NCI-H2029 treated with DMSO at 0.1 percent for 48 hours (cell line): Measurements from ENCODE around the gene CCDC91.

Experiments used
- DNase-seq: peaks from one replicate; lab custom pipeline; 2025; lab: John Stamatoyannopoulos, UW

Gene CCDC91

DNA sequence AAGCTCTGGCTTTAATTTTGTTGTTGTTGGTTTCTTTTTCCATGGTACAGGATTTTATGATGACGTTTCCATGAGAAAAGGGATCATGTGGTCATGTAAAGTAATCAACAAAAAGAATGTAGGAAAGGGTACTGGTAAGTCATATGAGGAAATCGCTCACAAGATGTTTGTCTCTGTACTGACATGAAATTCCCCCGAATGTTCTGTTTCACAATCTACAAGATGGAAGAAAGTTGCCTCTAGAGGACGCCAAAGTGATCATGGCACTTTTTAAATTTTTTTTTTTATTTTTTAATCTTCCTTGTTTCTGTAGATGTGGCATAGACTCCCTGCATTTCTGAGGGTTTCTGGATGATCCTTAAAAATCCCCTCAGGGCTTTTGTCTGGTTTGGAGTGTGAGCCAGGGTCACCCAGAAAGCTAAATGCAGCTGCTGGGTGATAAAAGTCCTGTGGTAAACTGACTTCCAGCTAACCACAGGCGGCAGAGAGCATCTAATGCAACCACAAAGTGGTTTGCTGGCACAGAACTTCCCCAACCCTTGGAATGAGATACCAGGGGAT, 393.5 kb downstream of the CCDC91 start:
- no peak for DNase-seq

- DNase-seq, result no peak
Observed at GRCh38 chr12:28585146-28585545, 394.9 kb downstream of the CCDC91 start.

DNA sequence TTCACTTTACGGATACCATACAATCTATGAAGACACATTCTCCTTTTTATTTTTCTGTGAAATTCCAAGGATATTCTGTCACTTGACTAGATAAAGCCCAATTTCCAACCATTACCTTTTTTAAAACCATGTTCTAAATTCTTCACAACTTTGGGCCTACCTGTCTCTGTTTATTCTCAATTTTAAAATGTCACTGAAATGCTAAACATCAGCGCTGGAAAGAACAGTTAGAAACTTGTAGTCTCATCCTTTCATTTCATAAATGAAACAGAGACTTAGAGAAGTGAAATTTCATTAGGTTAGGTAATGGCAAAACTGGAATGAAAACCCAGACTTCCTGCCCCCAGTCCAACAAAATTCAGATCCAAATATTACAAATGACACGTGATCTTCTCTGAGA, 396.2 kb downstream of the CCDC91 start:
- DNase-seq, result no peak

DNA sequence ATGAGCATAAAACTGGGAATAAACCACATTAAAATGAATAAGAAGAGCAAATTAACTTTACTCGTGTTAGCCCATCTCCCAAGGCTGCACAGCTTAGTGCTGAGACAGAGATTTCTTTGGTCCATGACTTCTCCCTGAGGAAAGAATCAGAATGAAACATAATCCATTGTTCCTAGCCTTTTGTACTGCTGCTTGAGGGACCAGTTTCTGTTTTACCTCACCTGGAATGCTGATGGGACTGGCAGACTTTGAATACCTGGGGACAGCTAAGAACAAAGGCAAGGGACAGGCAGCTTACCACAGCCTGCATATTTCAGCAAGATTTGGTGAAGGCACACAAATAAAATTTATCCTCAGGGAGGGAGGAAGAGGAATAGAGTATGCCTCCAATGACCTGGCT, 401.6 kb downstream of the CCDC91 start:
- DNase-seq, result no peak
